Lower leg skin (tissue), 3 donors: ENCODE data around the gene AKAP5.

ENCODE experiments used
- CTCF ChIP-seq, 3 donors: fragments of 450-650 bp; IDR thresholded peaks; one replicate each; pipeline ENCODE4 v1.5.1; 2016; ENCODE audit warnings: antibody characterized with exemption in 3 of 3, mild to moderate bottlenecking in 3 of 3, moderate library complexity in 2 of 3
- POLR2A ChIP-seq, 2 donors: fragments of 450-650 bp; IDR thresholded peaks; one replicate each; pipeline ENCODE4 v1.6.1; 2016 to 2017; ENCODE audit warnings: antibody characterized with exemption in 2 of 2, mild to moderate bottlenecking in 1 of 2, moderate library complexity in 1 of 2

GRCh38 chr14:64416348-64416932 is 48.9 kb upstream of the AKAP5 start:
- TF ChIP-seq CTCF (IDR thresholded peaks at IDR 0.05) (no peak), POLR2A (IDR thresholded peaks at IDR 0.05) (no peak)
